IPS-18a (cell line): ENCODE results near the gene PPP2R5A.
"Not testable (repeated sequence)": the region's sequence is repeated elsewhere in the genome, so short reads cannot be mapped to it uniquely, and the experiment has no call there.

ENCODE experiments used
- H3K27ac ChIP-seq: one replicate; pipeline ENCODE4 v1.5.1; 2013; ENCODE audit warnings: low read length
- H3K27me3 ChIP-seq: one replicate; pipeline ENCODE4 v1.6.1; 2013; ENCODE audit warnings: mild to moderate bottlenecking, low read length; ENCODE audit not compliant: control insufficient read depth, insufficient read depth
- H3K36me3 ChIP-seq: one replicate; pipeline ENCODE4 v1.6.1; 2013; ENCODE audit warnings: low read depth, low read length; ENCODE audit not compliant: control insufficient read depth
- H3K4me1 ChIP-seq: one replicate; pipeline ENCODE4 v1.6.1; 2013; ENCODE audit warnings: low read depth, low read length; ENCODE audit not compliant: control insufficient read depth
- H3K4me3 ChIP-seq: one replicate; pipeline ENCODE4 v1.5.1; 2013; ENCODE audit warnings: low read length
- H3K9ac ChIP-seq: one replicate; pipeline ENCODE4 v1.6.1; 2013; ENCODE audit warnings: mild to moderate bottlenecking, low read length, moderate library complexity
- H3K9me3 ChIP-seq: one replicate; pipeline ENCODE4 v1.6.1; 2013; ENCODE audit warnings: low read depth, low read length; ENCODE audit not compliant: control insufficient read depth

The PPP2R5A gene

DNA sequence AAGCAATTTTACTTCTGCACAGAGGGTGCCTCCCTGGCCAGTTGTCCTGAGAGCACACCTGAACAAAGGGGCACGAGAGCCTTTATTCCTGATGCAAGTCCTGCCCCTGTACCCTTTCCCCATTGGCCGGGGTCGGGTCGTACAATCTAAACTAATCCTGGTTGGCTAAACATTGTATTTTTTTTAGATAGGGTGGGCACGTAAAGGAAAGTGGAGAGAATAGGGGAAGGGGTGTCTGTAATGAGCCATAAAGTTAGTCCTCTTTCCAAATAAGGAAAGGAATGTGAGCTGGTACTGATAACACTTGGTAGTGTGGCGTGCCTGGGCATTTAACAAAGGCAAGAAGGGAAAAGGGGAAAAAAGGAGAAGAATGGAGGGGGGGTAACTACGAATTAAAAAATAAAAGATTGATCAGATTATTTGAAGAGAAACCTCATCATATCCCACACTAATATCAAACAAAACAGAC is 20.8 kb downstream of the PPP2R5A start:
- not testable (repeated sequence) for H3K4me3 ChIP-seq, H3K27me3 ChIP-seq, H3K27ac ChIP-seq, H3K36me3 ChIP-seq, H3K9ac ChIP-seq, H3K9me3 ChIP-seq
- H3K4me1 ChIP-seq = peaks cover 17% of the 10 kb centered on the region

GRCh38 chr1:212309967-212310366 is 24.8 kb downstream of the PPP2R5A start:
- Histone ChIP-seq H3K9me3 (no peaks in the 10 kb centered on the region), H3K36me3 (no peaks in the 10 kb centered on the region), H3K27me3 (no peaks in the 10 kb centered on the region), H3K27ac (no peak overlapping the region), H3K9ac (no peak overlapping the region), H3K4me3 (no peak overlapping the region), H3K4me1 (peaks cover 17% of the 10 kb centered on the region)

DNA sequence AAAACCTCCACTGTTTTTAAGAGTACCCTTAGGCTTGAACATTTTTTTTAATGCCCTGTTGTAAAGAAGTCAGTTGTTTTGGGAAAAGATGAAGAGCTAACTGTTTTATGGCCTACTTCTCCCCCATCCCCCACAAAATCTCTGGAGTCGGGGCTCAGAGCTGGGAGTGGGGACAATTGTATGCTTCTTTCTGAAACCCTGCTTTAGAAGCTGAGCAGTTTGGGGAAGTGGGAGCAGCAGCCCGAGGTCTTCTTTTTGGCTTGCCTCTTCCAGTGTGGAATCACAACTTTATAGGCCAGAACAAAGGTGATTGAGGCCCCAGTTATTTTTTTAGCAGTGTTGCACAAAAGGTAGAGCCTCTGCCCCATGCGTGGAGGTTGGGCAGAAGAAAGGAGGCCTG is 25.2 kb downstream of the PPP2R5A start:
- peaks cover 17% of the 10 kb centered on the region for H3K4me1 ChIP-seq
- H3K9ac ChIP-seq = no peak overlapping the region
- no peaks in the 10 kb centered on the region for H3K36me3 ChIP-seq
- H3K9me3 ChIP-seq = no peaks in the 10 kb centered on the region
- H3K4me3 ChIP-seq = no peak overlapping the region
- H3K27me3 ChIP-seq = no peaks in the 10 kb centered on the region
- no peak overlapping the region for H3K27ac ChIP-seq

DNA sequence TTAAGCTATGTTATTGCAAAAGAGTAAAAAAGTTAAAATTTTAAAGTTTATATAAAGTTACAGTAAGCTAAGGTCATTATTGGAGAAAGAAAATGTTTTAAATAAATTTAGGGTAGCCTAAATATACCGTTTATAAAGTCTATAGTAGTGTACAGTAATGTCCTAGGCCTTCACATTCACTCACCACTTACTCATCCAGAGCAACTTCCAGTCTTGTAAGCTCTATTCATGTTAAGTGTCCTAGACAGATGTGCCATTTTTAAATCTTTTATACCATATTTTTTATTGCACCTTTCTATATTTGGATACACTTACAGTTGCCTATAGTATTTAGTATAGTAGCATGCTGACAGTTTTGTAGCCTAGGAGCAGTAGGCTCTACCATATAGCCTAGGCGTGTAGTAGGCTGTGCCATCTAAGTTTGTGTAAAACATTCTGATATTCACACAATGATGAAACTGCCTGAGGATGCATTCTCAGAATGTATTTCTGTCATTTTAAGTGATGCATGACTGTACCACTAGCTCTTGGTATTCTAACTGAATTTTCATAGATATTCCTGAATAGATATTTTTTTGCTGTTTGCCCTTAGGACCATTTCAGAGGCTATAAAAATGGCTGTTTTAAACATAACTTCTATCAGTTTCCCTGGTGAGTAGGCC is 26.8 kb downstream of the PPP2R5A start:
- Histone ChIP-seq H3K9ac (no peak overlapping the region), H3K27ac (no peak overlapping the region)

GRCh38 chr1:212313616-212314015 is 28.4 kb downstream of the PPP2R5A start:
- H3K9ac ChIP-seq = no peak overlapping the region
- H3K9me3 ChIP-seq = no peaks in the 10 kb centered on the region
- H3K4me1 ChIP-seq = peaks cover 24% of the 10 kb centered on the region
- H3K27me3 ChIP-seq = no peaks in the 10 kb centered on the region
- no peaks in the 10 kb centered on the region for H3K36me3 ChIP-seq
- H3K27ac ChIP-seq = no peak overlapping the region
- no peak overlapping the region for H3K4me3 ChIP-seq

More for the DNA sequence above, 26.8 kb downstream of the PPP2R5A start:
- no peaks in the 10 kb centered on the region for H3K9me3 ChIP-seq
- no peaks in the 10 kb centered on the region for H3K27me3 ChIP-seq
- H3K36me3 ChIP-seq = no peaks in the 10 kb centered on the region
- peaks cover 24% of the 10 kb centered on the region for H3K4me1 ChIP-seq
- no peak overlapping the region for H3K4me3 ChIP-seq

DNA sequence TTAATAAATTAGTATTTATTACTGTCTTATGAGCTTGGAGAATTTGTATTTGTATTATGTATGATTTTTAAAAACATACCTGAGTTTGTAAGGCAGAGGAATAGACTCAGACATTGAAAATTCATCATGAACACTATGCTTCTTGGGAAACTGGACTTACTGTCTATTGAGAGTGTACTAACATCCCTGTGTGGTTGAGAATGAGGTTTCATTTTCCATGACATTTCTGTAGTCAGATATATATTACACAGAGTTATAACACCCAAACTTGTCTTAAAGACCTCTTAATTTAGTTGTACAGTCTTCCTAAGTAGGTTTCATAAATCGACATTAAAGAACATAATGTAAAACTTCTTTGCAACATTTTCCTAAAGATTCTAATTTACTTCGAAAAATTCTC is 30.0 kb downstream of the PPP2R5A start:
- H3K4me1 ChIP-seq = peaks cover 16% of the 10 kb centered on the region
- H3K9me3 ChIP-seq = no peaks in the 10 kb centered on the region
- no peak overlapping the region for H3K4me3 ChIP-seq
- H3K27ac ChIP-seq = no peak overlapping the region
- no peak overlapping the region for H3K9ac ChIP-seq
- H3K36me3 ChIP-seq = no peaks in the 10 kb centered on the region
- no peaks in the 10 kb centered on the region for H3K27me3 ChIP-seq

DNA sequence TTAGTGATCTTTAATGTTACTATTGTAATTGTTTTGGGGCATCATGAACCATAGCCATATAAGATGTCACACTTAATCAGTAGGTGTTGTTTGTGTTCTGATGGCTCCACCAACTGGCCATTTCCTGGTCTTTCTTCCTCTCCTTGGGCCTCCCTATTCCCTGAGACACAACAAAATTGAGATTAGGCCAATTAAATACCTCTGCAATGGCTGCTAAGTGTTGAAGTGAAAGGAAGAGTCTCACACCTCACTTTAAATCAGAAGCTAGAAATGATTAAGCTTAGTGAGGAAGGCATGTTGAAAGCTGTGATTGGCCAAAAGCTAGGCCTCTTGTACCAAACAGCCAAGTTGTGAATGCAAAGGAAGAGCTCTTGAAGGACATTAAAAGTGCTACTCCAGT is 30.7 kb downstream of the PPP2R5A start:
- Histone ChIP-seq H3K27ac (no peak overlapping the region), H3K27me3 (no peaks in the 10 kb centered on the region), H3K9ac (no peak overlapping the region), H3K4me3 (no peak overlapping the region), H3K36me3 (no peaks in the 10 kb centered on the region), H3K9me3 (no peaks in the 10 kb centered on the region), H3K4me1 (peaks cover 8% of the 10 kb centered on the region)

GRCh38 chr1:212317916-212318315 is 32.7 kb downstream of the PPP2R5A start:
- Histone ChIP-seq H3K27me3 (no peaks in the 10 kb centered on the region), H3K9me3 (no peaks in the 10 kb centered on the region), H3K4me3 (no peak overlapping the region), H3K4me1 (peaks cover 8% of the 10 kb centered on the region), H3K36me3 (no peaks in the 10 kb centered on the region), H3K9ac (no peak overlapping the region), H3K27ac (no peak overlapping the region)

DNA sequence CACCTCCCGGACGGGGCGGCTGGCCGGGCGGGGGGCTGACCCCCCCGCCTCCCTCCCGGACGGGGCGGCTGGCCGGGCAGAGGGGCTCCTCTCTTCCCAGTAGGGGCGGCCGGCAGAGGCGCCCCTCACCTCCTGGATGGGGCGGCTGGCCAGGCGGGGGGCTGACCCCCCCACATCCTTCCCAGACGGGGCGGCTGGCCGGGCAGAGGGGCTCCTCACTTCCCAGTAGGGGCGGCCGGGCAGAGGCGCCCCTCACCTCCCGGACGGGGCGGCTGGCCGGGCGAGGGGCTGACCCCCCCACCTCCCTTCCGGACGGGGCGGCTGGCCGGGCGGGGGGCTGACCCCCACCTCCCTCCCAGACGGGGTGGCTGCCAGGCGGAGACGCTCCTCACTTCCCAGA is 35.8 kb downstream of the PPP2R5A start:
- not testable (repeated sequence) for H3K9ac ChIP-seq, H3K27ac ChIP-seq, H3K36me3 ChIP-seq, H3K27me3 ChIP-seq, H3K4me3 ChIP-seq, H3K4me1 ChIP-seq, H3K9me3 ChIP-seq

GRCh38 chr1:212323066-212323465 is 37.9 kb downstream of the PPP2R5A start:
- Histone ChIP-seq H3K9ac (no peak overlapping the region), H3K4me1 (no peaks in the 10 kb centered on the region), H3K27ac (no peak overlapping the region), H3K36me3 (no peaks in the 10 kb centered on the region), H3K27me3 (no peaks in the 10 kb centered on the region), H3K4me3 (no peak overlapping the region), H3K9me3 (no peaks in the 10 kb centered on the region)

GRCh38 chr1:212326541-212326940 is 41.3 kb downstream of the PPP2R5A start:
- Histone ChIP-seq H3K9ac (no peak overlapping the region), H3K4me3 (no peak overlapping the region), H3K9me3 (no peaks in the 10 kb centered on the region), H3K36me3 (no peaks in the 10 kb centered on the region), H3K27ac (no peak overlapping the region), H3K27me3 (no peaks in the 10 kb centered on the region), H3K4me1 (no peaks in the 10 kb centered on the region)

GRCh38 chr1:212328248-212328647 is 43.0 kb downstream of the PPP2R5A start:
- Histone ChIP-seq H3K36me3 (no peaks in the 10 kb centered on the region), H3K9ac (no peak overlapping the region), H3K9me3 (no peaks in the 10 kb centered on the region), H3K27me3 (no peaks in the 10 kb centered on the region), H3K4me3 (no peak overlapping the region), H3K27ac (no peak overlapping the region), H3K4me1 (no peaks in the 10 kb centered on the region)
